ENCODE data around the gene ATG4B.

ATG4B gene

GRCh38 chr2:241640165-241640795, 2.8 kb downstream of the ATG4B start:
- TF ChIP-seq ZNF274 (IDR thresholded peaks at IDR 0.05; ENCODE audit: low read depth, low read length), result no peak
- H3K4me3 ChIP-seq (ENCODE audit: low read length), result no peak overlapping the region

GRCh38 chr2:241641631-241642030, 4.1 kb downstream of the ATG4B start:
- no peak overlapping the region for H3K4me3 ChIP-seq (ENCODE audit: low read length)
- no peak for TF ChIP-seq ZNF274 (IDR thresholded peaks at IDR 0.05; ENCODE audit: low read depth, low read length)

GRCh38 chr2:241645056-241645914, 7.8 kb downstream of the ATG4B start:
- H3K4me3 ChIP-seq (ENCODE audit: low read length), result no peak overlapping the region
- TF ChIP-seq ZNF274 (IDR thresholded peaks at IDR 0.05; ENCODE audit: low read depth, low read length), result no peak

GRCh38 chr2:241645915-241646645, 8.6 kb downstream of the ATG4B start:
- TF ChIP-seq ZNF274 (IDR thresholded peaks at IDR 0.05; ENCODE audit: low read depth, low read length), result no peak
- no peak overlapping the region for H3K4me3 ChIP-seq (ENCODE audit: low read length)

- no peak overlapping the region for H3K4me3 ChIP-seq (ENCODE audit: low read length)
- TF ChIP-seq ZNF274 (IDR thresholded peaks at IDR 0.05; ENCODE audit: low read depth, low read length), result no peak
Observed at GRCh38 chr2:241648453-241648852, 11.0 kb downstream of the ATG4B start.

- H3K4me3 ChIP-seq (ENCODE audit: low read length), result no peak overlapping the region
- no peak for TF ChIP-seq ZNF274 (IDR thresholded peaks at IDR 0.05; ENCODE audit: low read depth, low read length)
Observed at GRCh38 chr2:241649404-241649803, 11.9 kb downstream of the ATG4B start.

GRCh38 chr2:241649927-241650326, 12.4 kb downstream of the ATG4B start:
- TF ChIP-seq ZNF274 (IDR thresholded peaks at IDR 0.05; ENCODE audit: low read depth, low read length), result no peak
- no peak overlapping the region for H3K4me3 ChIP-seq (ENCODE audit: low read length)

- no peak for TF ChIP-seq ZNF274 (IDR thresholded peaks at IDR 0.05; ENCODE audit: low read depth, low read length)
- H3K4me3 ChIP-seq (ENCODE audit: low read length), result no peak overlapping the region
Observed at GRCh38 chr2:241652142-241652541, 14.6 kb downstream of the ATG4B start.

GRCh38 chr2:241652722-241653121, 15.2 kb downstream of the ATG4B start:
- TF ChIP-seq ZNF274 (IDR thresholded peaks at IDR 0.05; ENCODE audit: low read depth, low read length), result no peak
- no peak overlapping the region for H3K4me3 ChIP-seq (ENCODE audit: low read length)

- H3K4me3 ChIP-seq (ENCODE audit: low read length), result no peak overlapping the region
- no peak for TF ChIP-seq ZNF274 (IDR thresholded peaks at IDR 0.05; ENCODE audit: low read depth, low read length)
Observed at GRCh38 chr2:241653210-241653750, 15.8 kb downstream of the ATG4B start.

- no peak overlapping the region for H3K4me3 ChIP-seq (ENCODE audit: low read length)
- no peak for TF ChIP-seq ZNF274 (IDR thresholded peaks at IDR 0.05; ENCODE audit: low read depth, low read length)
Observed at GRCh38 chr2:241654551-241654950, 17.1 kb downstream of the ATG4B start.

- no peak overlapping the region for H3K4me3 ChIP-seq (ENCODE audit: low read length)
- no peak for TF ChIP-seq ZNF274 (IDR thresholded peaks at IDR 0.05; ENCODE audit: low read depth, low read length)
Observed at GRCh38 chr2:241655516-241656189, 18.2 kb downstream of the ATG4B start.

- TF ChIP-seq ZNF274 (IDR thresholded peaks at IDR 0.05; ENCODE audit: low read depth, low read length), result no peak
- no peak overlapping the region for H3K4me3 ChIP-seq (ENCODE audit: low read length)
Observed at GRCh38 chr2:241656190-241656741, 18.8 kb downstream of the ATG4B start.

Data from GM08714 (cell line).